HTR-8/SVneo (cell line): Measurements from ENCODE around the gene NCOR2.
A peak's percentile ranks its signal among the peaks of the same experiment; 100 is the strongest.
"Not testable (repeated sequence)": the region's sequence is repeated elsewhere in the genome, so short reads cannot be mapped to it uniquely, and the experiment has no call there.

ENCODE experiments used
- DNase-seq: peaks from one replicate; pipeline ENCODE4 v3.0.0; 2011; ENCODE audit warnings: low spot score, mixed read lengths; ENCODE audit not compliant: insufficient read length
- FAIRE-seq: peaks from 2 replicates; lab custom pipeline; 2011; peaks lifted over from hg19 to GRCh38; lab: Jason Lieb, UNC

The NCOR2 gene

GRCh38 chr12:124603100-124603541, 35.7 kb upstream of the NCOR2 start:
- DNase-seq (no peak), FAIRE-seq (no peak)

GRCh38 chr12:124601706-124602105, 34.3 kb upstream of the NCOR2 start:
- FAIRE-seq (no peak), DNase-seq (no peak)

GRCh38 chr12:124599074-124599999, 31.9 kb upstream of the NCOR2 start:
- no peak for DNase-seq
- peak; percentile 16 for FAIRE-seq

GRCh38 chr12:124597041-124597440, 29.6 kb upstream of the NCOR2 start:
- no peak for DNase-seq
- FAIRE-seq = no peak

- FAIRE-seq = no peak
- DNase-seq = no peak
These were observed 28.0 kb upstream of the NCOR2 start for GRCh38 chr12:124595444-124595843.

- FAIRE-seq = no peak
- no peak for DNase-seq
These were observed 27.4 kb upstream of the NCOR2 start for GRCh38 chr12:124594851-124595250.

- FAIRE-seq (no peak), DNase-seq (no peak)
These were observed 26.5 kb upstream of the NCOR2 start for GRCh38 chr12:124593851-124594401.

GRCh38 chr12:124593176-124593575, 25.8 kb upstream of the NCOR2 start:
- FAIRE-seq (no peak), DNase-seq (no peak)

- DNase-seq (no peak), FAIRE-seq (no peak)
These were observed 25.2 kb upstream of the NCOR2 start for GRCh38 chr12:124592481-124593160.

GRCh38 chr12:124592050-124592449, 24.6 kb upstream of the NCOR2 start:
- FAIRE-seq (no peak), DNase-seq (no peak)

GRCh38 chr12:124590447-124590846, 23.0 kb upstream of the NCOR2 start:
- DNase-seq (no peak), FAIRE-seq (no peak)

GRCh38 chr12:124588751-124589267, 21.4 kb upstream of the NCOR2 start:
- peak; percentile 51 for DNase-seq
- no peak for FAIRE-seq

- FAIRE-seq (no peak), DNase-seq (no peak)
These were observed 20.7 kb upstream of the NCOR2 start for GRCh38 chr12:124588018-124588634.

- FAIRE-seq (no peak), DNase-seq (no peak)
These were observed 19.3 kb upstream of the NCOR2 start for GRCh38 chr12:124586756-124587155.

- DNase-seq, FAIRE-seq: not testable (repeated sequence)
These were observed 17.1 kb upstream of the NCOR2 start for GRCh38 chr12:124584494-124584893.

- DNase-seq (no peak), FAIRE-seq (no peak)
These were observed 16.4 kb upstream of the NCOR2 start for GRCh38 chr12:124583854-124584253.

GRCh38 chr12:124582108-124582424, 14.7 kb upstream of the NCOR2 start:
- no peak for FAIRE-seq
- DNase-seq = no peak

- DNase-seq = no peak
- no peak for FAIRE-seq
These were observed 14.1 kb upstream of the NCOR2 start for GRCh38 chr12:124581307-124582107.

- DNase-seq (no peak), FAIRE-seq (no peak)
These were observed 12.6 kb upstream of the NCOR2 start for GRCh38 chr12:124579921-124580517.
